HepG2 (cell line): ENCODE results near the gene GNRHR. TPM values are rescaled to one million over a fixed set of nuclear protein-coding genes. Genes with fewer than 3 reads are reported as not detected.

Source experiments
- ATAC-seq: fragments of 200-7000 bp; cut with Tn5 transposase; 3 replicates; pipeline ENCODE4 v1.9.1; 2020; ENCODE audit warnings: mild to moderate bottlenecking, moderate library complexity
- BruUV-seq: library from RNA; stranded (reverse); fragments of 400-500 nt; replicated peaks from 2 replicates; lab custom pipeline; 2021; lab: Mats Ljungman, UMichigan
- CTCF ChIA-PET: fragments of 300-600 bp; formaldehyde crosslinking; extraction: SDS; loops from one replicate; lab custom pipeline; 2021; ENCODE audit warnings: low total read pairs, inconsistent platforms, low intra/inter-chr PET ratio; lab: Yijun Ruan, JAX
- POLR2A ChIA-PET: fragments of 350-600 bp; sonication (Branson Sonifier 250); formaldehyde crosslinking; loops from one replicate; lab custom pipeline; 2020; ENCODE audit warnings: antibody characterized with exemption, inconsistent platforms; lab: Yijun Ruan, JAX
- DNase-seq: peaks from one replicate; pipeline ENCODE4 v3.0.0-alpha.2; 2015; ENCODE audit warnings: low spot score
- FAIRE-seq: peaks from 3 replicates; lab custom pipeline; 2011; peaks lifted over from hg19 to GRCh38; lab: Jason Lieb, UNC
- H2AFZ ChIP-seq: one replicate; pipeline ENCODE4 v1.6.1; 2011; ENCODE audit warnings: low read length, inconsistent platforms
- H3K27ac ChIP-seq: fragments of 300-600 bp; 3 replicates; pipeline ENCODE4 v1.8.0; 2011; ENCODE audit warnings: mixed run types, mild to moderate bottlenecking, mixed read lengths, low read length, inconsistent platforms; ENCODE audit not compliant: insufficient read depth; ENCODE audit errors: extremely low read length
- H3K27me3 ChIP-seq, 2 experiments: fragments of 200-600 bp in 1 of 2; 2 replicates in 1 of 2; 3 replicates in 1 of 2; pipeline versions ENCODE4 v1.6.0 to v1.8.0; 2011; ENCODE audit warnings: low read length in 2 of 2, mild to moderate bottlenecking in 2 of 2, moderate library complexity in 2 of 2, inconsistent platforms in 1 of 2; ENCODE audit not compliant: insufficient read depth in 2 of 2, control insufficient read depth in 1 of 2
- H3K36me3 ChIP-seq, 2 experiments: fragments of 200-600 bp in 1 of 2; replicated peaks in 1 of 2; 2 replicates in 1 of 2; 3 replicates in 1 of 2; pipeline versions ENCODE4 v1.5.1 to v1.8.0; 2011; ENCODE audit warnings: low read length in 2 of 2, inconsistent platforms in 1 of 2; ENCODE audit not compliant: insufficient read depth in 2 of 2, control insufficient read depth in 1 of 2
- H3K4me1 ChIP-seq: 2 replicates; pipeline ENCODE4 v1.5.1; 2012; ENCODE audit warnings: low read length, inconsistent platforms; ENCODE audit not compliant: insufficient read depth
- H3K4me2 ChIP-seq: 2 replicates; pipeline ENCODE4 v1.6.0; 2011; ENCODE audit warnings: low read depth, low read length, inconsistent platforms
- H3K4me3 ChIP-seq, 3 experiments: fragments of 200-600 bp in 1 of 3; sonication (generic), shearing (Covaris generic) in 1 of 3; replicated peaks in 1 of 3; 2 replicates each; pipeline ENCODE4 v1.5.1; 2011 to 2016; ENCODE audit warnings: low read length in 3 of 3, inconsistent platforms in 2 of 3, low read depth in 2 of 3, mild to moderate bottlenecking in 2 of 3, control low read depth in 1 of 3, mixed read lengths in 1 of 3; ENCODE audit not compliant: insufficient read depth in 1 of 3
- H3K79me2 ChIP-seq: one replicate; pipeline ENCODE4 v1.6.1; 2011; ENCODE audit warnings: low read length, inconsistent platforms; ENCODE audit not compliant: insufficient read depth
- H3K9ac ChIP-seq: 2 replicates; pipeline ENCODE4 v1.6.0; 2011; ENCODE audit warnings: mild to moderate bottlenecking, low read depth, low read length, inconsistent platforms; ENCODE audit not compliant: insufficient read depth
- H3K9me3 ChIP-seq: 2 replicates; pipeline ENCODE4 v1.5.1; 2012; ENCODE audit warnings: mild to moderate bottlenecking, low read length
- H4K20me1 ChIP-seq: 2 replicates; pipeline ENCODE4 v1.6.0; 2011; ENCODE audit warnings: inconsistent platforms, mild to moderate bottlenecking, low read length, moderate library complexity; ENCODE audit not compliant: insufficient read depth
- CEBPB ChIP-seq: IDR thresholded peaks from 2 replicates; pipeline ENCODE4 v1.6.1; 2011; ENCODE audit warnings: low read depth, low read length, improper control_type of control experiment, borderline replicate concordance
- MED13 ChIP-seq: sonication (generic); formaldehyde crosslinking; IDR thresholded peaks from 2 replicates; pipeline ENCODE4 v1.5.0; 2020; ENCODE audit warnings: missing genetic modification reagents
- NKX3-1 ChIP-seq: sonication (generic); formaldehyde crosslinking; IDR thresholded peaks from 2 replicates; pipeline ENCODE4 v1.5.0; 2020; ENCODE audit warnings: missing genetic modification reagents
- RARA ChIP-seq: IDR thresholded peaks from 2 replicates; pipeline ENCODE4 v1.6.1; 2016; ENCODE audit warnings: missing genetic modification reagents, missing compliant biosample characterization
- RCOR2 ChIP-seq: IDR thresholded peaks from 2 replicates; pipeline ENCODE4 v1.6.1; 2016; ENCODE audit warnings: missing biosample characterization, missing genetic modification reagents
- ZBTB7B ChIP-seq: sonication (generic); formaldehyde crosslinking; IDR thresholded peaks from 2 replicates; pipeline ENCODE4 v1.4.0; 2020; ENCODE audit warnings: missing genetic modification reagents
- ZNF749 ChIP-seq: sonication (generic); formaldehyde crosslinking; IDR thresholded peaks from 2 replicates; pipeline ENCODE4 v1.8.0; 2022; ENCODE audit warnings: mild to moderate bottlenecking, missing genetic modification reagents, moderate library complexity, borderline replicate concordance
- ZNF782 ChIP-seq: sonication (generic); formaldehyde crosslinking; IDR thresholded peaks from 2 replicates; pipeline ENCODE4 v1.4.0; 2020; ENCODE audit warnings: missing genetic modification reagents, mild to moderate bottlenecking, borderline replicate concordance
- WGBS: methylation state at CpG from one replicate; pipeline ENCODE4 v1.1.6; 2017; ENCODE audit warnings: low lambda C conversion rate; 5-methylcytosine and 5-hydroxymethylcytosine counted together
- in situ Hi-C: cut with HindIII; loops from 2 replicates; pipeline ENCODE4 v1.10.0; 2017; ENCODE audit warnings: low pct_unique_long_range_greater_than_20kb; ENCODE audit not compliant: extremely low pct_ligation_motif_present
- intact Hi-C: fragments of 100-400 bp; cut with micrococcal nuclease; formaldehyde crosslinking; loops from one replicate; pipeline ENCODE4 v1.10.0; 2022; ENCODE audit not compliant: unreplicated experiment
- polyA plus RNA-seq, 8 experiments: library from polyadenylated mRNA; depleted of rRNA in 3 of 8; stranded (reverse) in 7 of 8; unstranded in 1 of 8; fragments of >200 nt; fragmentation: Illumina TruSeq in 4 of 8; extraction: Trizol in 4 of 8; gene quantifications; 2 replicates each; pipeline versions ENCODE4 v1.2.1 to v1.2.3, GENCODE V29; 2011 to 2016; ENCODE audit warnings: low read depth in 4 of 8, missing spikeins in 1 of 8, mixed read lengths in 1 of 8; ENCODE audit not compliant: insufficient read depth in 1 of 8
- total RNA-seq, 5 experiments: library from RNA; depleted of rRNA; stranded (reverse); fragments of >200 nt; fragmentation: Illumina TruSeq; extraction: Trizol; gene quantifications; 2 replicates each; pipeline ENCODE4 v1.2.3, GENCODE V29; 2016; ENCODE audit warnings: low read depth in 1 of 5
- TF ChIP-seq, protein P1 (sequence below): sonication (generic); formaldehyde crosslinking; IDR thresholded peaks from 2 replicates; pipeline ENCODE4 v1.4.0; 2020; ENCODE audit warnings: missing genetic modification reagents
- TF ChIP-seq, protein P2 (sequence below): sonication (generic); formaldehyde crosslinking; IDR thresholded peaks from 2 replicates; pipeline ENCODE4 v1.5.0; 2020; ENCODE audit warnings: missing genetic modification reagents

GNRHR gene
- total and polyA plus RNA-seq, 2 of the 13 experiments (the other 11 are each of a cell fraction or from before 2014, with no cell fraction given) = not detected

DNA sequence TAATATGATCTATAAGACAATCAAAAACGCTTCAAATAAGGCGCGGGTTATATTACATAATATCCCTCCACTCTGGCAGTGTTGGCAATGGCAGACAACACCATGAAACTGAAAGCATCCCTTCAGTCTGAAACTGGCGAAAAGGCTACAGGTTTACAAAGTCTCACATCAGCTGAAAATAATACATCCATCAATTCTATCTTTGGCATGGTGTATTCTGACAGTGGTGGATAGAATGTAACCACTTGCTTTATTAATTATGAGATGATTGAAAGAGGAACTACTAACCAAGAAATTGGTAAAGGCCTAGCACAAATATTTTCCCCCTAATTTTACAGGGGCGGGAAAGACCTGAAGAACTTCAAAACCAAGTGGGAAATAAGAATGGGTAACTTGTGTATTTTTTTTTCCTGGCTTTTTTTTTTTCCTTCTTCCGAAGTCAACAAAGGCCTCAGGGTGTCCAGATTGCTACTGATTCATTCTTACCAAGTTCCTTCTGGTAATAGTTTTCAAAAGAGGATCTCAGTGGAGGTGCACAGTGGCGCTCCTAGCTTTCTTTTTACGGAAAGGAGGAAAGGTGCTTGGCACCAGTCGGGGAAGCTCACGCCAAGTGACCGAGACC is 54.0 kb downstream of the GNRHR start:
- TF ChIP-seq ZNF749 (0 out of 2 replicates have a peak, but pooled peaks have one; percentile 6), ZNF782 (no peak), NKX3-1 (CRISPR knock-in tag) (peak; percentile 4; the same call in 1 of the 2 replicates), CEBPB (no peak), ZBTB7B (CRISPR knock-in tag) (0 out of 2 replicates have a peak, but pooled peaks have one; percentile 1), RCOR2 (CRISPR knock-in tag) (no peak), MED13 (CRISPR knock-in tag) (no peak), RARA (CRISPR knock-in tag) (no peak)
- TF ChIP-seq, protein P1, sequence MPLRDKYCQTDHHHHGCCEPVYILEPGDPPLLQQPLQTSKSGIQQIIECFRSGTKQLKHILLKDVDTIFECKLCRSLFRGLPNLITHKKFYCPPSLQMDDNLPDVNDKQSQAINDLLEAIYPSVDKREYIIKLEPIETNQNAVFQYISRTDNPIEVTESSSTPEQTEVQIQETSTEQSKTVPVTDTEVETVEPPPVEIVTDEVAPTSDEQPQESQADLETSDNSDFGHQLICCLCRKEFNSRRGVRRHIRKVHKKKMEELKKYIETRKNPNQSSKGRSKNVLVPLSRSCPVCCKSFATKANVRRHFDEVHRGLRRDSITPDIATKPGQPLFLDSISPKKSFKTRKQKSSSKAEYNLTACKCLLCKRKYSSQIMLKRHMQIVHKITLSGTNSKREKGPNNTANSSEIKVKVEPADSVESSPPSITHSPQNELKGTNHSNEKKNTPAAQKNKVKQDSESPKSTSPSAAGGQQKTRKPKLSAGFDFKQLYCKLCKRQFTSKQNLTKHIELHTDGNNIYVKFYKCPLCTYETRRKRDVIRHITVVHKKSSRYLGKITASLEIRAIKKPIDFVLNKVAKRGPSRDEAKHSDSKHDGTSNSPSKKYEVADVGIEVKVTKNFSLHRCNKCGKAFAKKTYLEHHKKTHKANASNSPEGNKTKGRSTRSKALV (CRISPR knock-in tag) = 0 out of 2 replicates have a peak, but pooled peaks have one; percentile 11
- TF ChIP-seq, protein P2, sequence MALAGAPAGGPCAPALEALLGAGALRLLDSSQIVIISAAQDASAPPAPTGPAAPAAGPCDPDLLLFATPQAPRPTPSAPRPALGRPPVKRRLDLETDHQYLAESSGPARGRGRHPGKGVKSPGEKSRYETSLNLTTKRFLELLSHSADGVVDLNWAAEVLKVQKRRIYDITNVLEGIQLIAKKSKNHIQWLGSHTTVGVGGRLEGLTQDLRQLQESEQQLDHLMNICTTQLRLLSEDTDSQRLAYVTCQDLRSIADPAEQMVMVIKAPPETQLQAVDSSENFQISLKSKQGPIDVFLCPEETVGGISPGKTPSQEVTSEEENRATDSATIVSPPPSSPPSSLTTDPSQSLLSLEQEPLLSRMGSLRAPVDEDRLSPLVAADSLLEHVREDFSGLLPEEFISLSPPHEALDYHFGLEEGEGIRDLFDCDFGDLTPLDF (CRISPR knock-in tag) = 0 out of 2 replicates have a peak, but pooled peaks have one; percentile 41
- Histone ChIP-seq H2AFZ (no peak overlapping the region), H3K4me2 (peak overlapping the region; percentile 81), H3K9ac (peak overlapping the region; percentile 83), H3K79me2 (peaks cover 76% of the 10 kb centered on the region), H3K36me3 (peaks cover 0 to 9% of the 10 kb centered on the region in 2 experiments; a peak in 2 of 5 replicates), H3K27ac (peak overlapping the region; percentile 84), H3K4me3 (peak overlapping the region; percentile 87 to 89 (median 88)), H3K27me3 (no peaks in the 10 kb centered on the region), H3K4me1 (peaks cover 54% of the 10 kb centered on the region), H4K20me1 (peaks cover 5% of the 10 kb centered on the region; the same call in 1 of the 2 replicates), H3K9me3 (no peaks in the 10 kb centered on the region)
- ChIA-PET POLR2A (interaction anchor here (1.1 to 1.4 kb wide), 3 partner anchors 9 to 155 kb away, joined by 3 to 4 read pairs (median 4); partner anchors contain the start of gene CENPC), CTCF (no interaction called here)
- ATAC-seq (peak; percentile 52), FAIRE-seq (no peak), DNase-seq (no peak)
- 2% methylated on average over 10 of the region's 11 CpGs for WGBS
- TSS peak; percentile 67 for BruUV-seq
- in situ Hi-C loops = no loop called here
- intact Hi-C loops = loop anchor here (2.0 to 5.0 kb wide), 3 partner anchors 15 to 153 kb away; partner anchors contain the start of gene CENPC
